HG03139 (cell line): Measurements from ENCODE around the gene SDF2.
"Not testable (repeated sequence)": the region's sequence is repeated elsewhere in the genome, so short reads cannot be mapped to it uniquely, and the experiment has no call there.

Experiments
- ATAC-seq: cut with Tn5 transposase; IDR thresholded peaks from one replicate; pipeline ENCODE4 v1.9.1; 2021; ENCODE audit not compliant: unreplicated experiment

Gene SDF2

GRCh38 chr17:28685366-28685765 is 23.7 kb upstream of the SDF2 start:
- no peak for ATAC-seq

DNA sequence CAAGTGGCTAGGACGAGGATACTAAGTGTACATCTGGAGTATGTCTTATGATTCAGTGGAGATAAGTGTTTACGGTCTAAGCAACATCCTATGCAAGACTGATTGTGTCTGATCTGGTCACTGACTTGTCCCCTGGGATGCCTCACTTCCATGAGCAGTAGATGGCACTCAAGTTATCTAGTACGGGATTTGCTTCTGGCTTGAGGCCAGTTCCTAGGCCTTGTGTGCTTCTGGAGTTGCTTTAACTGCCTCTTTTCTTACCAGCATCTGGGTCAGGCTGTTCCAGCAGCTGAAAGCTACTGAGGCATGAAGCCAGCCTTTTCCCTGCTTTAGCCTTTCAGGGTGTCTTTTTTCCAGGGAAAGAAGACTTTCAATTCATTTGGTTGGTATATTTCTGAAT is 23.3 kb upstream of the SDF2 start:
- ATAC-seq: no peak

- ATAC-seq: no peak
Observed at GRCh38 chr17:28682655-28683054, 20.9 kb upstream of the SDF2 start.

DNA sequence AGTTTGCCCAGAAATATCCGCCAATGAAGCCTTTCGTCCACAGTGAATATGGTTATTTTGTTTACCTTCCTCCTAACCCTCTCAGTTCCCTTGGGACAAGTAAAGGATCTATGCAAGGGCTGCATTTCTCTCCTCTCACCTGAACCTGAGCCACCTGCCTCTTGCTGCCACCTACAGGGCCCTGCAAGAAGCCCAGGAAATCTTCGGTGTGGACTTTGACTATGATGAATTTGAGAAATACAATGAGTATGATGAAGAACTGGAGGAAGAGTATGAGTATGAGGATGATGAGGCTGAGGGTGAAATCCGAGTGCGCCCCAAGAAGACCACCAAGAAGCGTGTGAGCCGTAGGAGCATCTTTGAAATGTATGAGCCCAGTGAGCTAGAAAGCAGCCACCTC is 14.3 kb upstream of the SDF2 start:
- ATAC-seq: no peak

DNA sequence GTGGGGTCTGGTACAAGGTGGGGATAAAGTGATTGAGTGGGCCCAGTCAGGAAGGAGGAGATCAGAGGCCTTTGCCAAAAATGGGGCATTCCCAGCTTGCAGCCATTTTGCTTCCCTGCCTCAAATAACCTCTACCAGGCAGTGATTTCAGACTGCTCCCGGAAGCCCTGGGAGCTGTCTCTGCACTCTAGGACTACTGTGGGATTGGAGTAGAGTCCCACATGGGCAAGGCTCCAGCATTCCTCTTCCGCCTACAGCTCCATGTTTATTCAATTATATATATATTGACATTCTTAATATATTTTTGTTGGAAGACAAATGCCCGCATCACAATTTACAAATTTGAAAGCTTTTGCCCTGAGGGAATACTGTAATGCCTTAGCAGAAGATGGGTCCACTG is 13.8 kb upstream of the SDF2 start:
- no peak for ATAC-seq

DNA sequence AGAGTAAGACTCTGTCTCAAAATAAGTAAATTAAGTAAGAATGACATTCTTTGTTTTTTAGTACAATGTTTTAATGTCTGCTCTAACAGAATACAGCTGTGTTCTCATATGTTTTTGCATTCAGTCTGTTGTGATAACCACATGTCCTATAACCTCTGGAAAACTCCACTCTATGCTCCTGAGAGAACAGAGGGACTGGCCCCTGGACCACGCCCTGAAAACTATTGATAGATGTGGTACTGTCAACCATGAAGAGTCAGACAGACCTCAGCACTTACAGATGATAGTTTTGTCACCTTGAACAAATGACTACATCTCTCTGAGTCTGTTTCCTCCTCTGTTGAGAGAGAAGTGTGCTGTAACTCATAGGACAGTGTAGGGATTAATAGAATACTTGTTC is 8.2 kb upstream of the SDF2 start:
- no peak for ATAC-seq

DNA sequence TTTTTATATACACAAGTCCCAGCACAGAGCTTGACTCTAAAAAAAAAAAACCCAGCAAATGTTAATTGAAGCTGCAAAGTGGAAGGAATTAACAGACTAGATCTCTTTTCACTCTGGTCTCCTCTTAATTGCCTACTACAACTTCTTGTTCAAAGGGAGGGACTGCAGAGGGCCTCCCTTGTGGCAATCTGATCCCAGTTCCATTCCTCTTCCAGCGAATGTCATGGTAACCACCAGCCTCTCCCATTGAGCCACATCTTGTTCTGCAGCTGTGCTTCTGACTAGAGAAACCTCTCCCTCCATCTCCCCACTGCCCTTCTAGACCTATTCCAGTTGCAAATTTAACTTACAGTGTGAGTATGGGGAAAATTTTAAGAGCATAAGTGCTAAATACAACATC is 6.2 kb upstream of the SDF2 start:
- no peak for ATAC-seq

GRCh38 chr17:28665994-28666393 is 4.3 kb upstream of the SDF2 start:
- ATAC-seq: no peak

- no peak for ATAC-seq
Observed at GRCh38 chr17:28663723-28664122, 2.0 kb upstream of the SDF2 start.

DNA sequence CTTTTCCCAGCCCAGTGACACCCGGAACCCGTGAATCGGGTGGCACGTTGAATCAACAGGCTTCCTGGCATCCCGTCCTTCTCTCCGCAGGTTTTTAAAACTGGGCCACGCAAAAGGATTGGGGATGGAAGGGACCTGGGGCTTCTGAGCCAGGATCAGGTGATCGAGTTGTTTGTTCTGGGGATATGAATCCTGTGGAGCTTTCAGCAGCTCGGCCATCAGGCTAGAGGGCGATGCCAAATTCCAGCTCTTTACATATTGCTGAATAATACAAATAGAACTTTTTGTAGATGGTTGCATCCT is 772 bp upstream of the SDF2 start:
- no peak for ATAC-seq

- ATAC-seq: not testable (repeated sequence)
Observed at GRCh38 chr17:28659497-28659881, 2.2 kb downstream of the SDF2 start.

DNA sequence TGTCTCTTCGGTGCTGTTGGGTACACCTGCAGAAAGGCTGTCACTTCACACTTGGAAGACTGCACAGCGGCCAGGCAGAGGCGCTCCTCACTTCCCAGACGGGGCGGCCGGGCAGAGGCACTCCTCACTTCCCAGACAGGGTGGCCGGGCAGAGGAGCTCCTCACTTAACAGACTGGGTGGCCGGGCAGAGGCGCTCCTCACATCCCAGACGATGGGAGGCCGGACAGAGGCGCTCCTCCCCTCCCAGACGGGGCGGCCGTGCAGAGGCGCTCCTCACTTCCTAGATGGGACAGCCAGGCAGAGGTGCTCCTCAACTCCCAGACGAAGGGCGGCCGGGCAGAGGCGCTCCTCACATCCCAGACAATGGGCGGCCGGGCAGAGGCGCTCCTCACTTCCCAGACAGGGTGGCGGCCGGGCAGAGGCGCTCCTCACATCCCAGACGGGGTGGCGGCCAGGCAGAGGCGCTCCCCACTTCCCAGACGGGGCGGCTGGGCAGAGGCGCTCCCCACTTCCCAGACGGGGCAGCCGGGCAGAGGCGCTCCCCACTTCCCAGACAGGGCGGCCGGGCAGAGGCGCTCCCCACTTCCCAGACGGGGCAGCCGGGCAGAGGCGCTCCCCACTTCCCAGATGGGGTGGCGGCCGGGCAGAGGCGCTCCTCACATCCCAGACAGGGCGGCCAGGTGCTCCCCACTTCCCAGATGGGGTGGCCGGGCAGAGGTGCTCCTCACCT is 2.8 kb downstream of the SDF2 start:
- not testable (repeated sequence) for ATAC-seq

- ATAC-seq: not testable (repeated sequence)
Observed at GRCh38 chr17:28658342-28658741, 3.4 kb downstream of the SDF2 start.

DNA sequence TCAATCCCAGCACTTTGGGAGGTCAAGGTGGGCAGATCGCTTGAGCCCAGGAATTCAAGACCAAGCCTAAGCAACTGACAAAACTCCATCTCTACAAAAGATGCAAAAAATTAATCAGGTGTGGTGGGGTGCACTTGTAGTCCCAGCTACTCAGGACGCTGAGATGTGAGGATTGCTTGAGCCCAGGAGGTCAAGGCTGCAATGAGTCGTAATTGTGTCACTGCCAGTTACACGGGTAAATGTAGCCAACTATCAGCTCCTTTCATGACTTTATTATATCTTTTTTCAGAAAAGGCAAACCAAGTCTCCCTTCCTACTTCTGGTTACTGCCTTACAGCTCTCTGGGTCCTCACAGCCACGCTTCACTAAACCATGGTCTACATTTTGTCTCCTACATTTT is 4.0 kb downstream of the SDF2 start:
- no peak for ATAC-seq

DNA sequence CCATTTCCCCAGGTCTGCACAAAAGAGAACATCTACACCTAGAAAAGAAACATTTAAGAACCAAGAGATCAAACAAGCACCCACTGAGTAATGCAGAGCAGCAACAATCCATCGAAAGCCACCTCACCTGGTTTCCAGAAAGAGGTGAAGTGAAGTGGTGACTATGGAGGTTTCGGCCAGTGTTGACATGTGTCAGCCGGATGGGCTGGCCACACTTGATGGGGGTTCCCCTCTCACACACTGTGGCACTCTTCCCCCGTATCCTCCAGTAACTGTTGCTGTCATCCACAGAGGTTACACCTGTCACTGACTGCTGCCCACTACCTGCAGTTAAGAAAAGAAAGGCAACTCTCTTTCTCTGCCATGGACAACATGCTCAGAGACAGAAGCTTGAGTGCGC is 6.5 kb downstream of the SDF2 start:
- no peak for ATAC-seq

- ATAC-seq: no peak
Observed at GRCh38 chr17:28648698-28649097, 13.0 kb downstream of the SDF2 start.

GRCh38 chr17:28646039-28646754 is 15.5 kb downstream of the SDF2 start:
- no peak for ATAC-seq

DNA sequence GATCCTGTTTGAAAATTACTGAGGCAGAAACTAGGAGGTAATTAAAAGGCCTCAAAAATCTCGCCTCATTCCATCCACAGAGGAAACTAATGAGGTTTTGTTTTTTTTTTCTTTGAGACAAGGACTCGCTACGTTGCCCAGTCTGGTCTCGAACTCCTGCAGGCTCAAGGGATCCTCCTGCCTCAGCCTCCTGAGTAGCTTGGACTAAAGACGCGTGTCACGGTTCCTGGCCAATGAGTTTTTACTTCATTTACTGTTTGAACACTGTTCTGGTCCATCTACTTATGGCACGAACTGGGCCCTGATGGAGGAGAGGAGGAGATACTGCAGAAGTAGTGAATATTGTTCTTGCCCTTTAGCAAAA is 16.1 kb downstream of the SDF2 start:
- no peak for ATAC-seq

DNA sequence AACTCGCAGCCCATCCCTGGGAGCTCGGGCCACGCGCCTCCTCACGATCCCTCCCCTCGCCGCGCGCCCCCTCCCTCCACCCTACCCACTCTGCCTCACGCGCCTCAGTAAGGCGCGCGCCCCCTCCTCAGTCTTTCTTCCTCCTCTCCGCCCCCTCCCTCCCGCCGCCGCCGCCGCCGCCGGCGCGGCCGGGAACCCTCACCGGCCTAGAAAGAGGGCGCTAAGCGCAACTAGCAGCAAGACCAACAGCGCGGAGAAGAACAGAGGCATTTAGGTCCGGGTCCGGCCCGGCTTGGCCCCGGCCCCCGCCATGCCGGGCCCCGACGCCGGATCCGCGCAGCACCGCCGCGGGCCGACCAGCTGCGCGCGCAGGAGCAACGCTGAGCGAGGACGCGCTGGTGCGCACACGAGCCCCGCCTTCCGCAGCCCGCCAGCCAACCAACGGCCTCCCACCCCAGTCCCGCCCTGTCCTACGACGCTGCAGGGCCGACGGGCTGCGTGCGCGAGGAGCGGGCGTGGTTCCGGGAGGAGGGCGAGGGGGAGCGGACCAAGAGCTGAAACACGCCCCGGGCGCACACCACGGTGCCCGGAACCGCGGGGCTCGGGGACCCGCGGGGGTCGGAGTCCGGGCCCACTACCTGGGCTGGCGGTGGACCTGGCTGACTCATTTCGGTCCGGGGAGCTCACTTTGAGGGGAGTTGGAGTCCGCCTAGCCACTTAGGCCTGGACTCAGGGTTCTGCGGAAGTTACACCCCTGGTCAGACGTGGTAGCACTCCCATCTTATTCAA is 16.7 kb downstream of the SDF2 start, which contains the start of gene BLTP2:
Gene BLTP2, minus strand, starts transcription at position 372 of the 789 bp plus-strand sequence. Its CDS starts 102 bp downstream, at position 270.
- peak; percentile 84 for ATAC-seq

DNA sequence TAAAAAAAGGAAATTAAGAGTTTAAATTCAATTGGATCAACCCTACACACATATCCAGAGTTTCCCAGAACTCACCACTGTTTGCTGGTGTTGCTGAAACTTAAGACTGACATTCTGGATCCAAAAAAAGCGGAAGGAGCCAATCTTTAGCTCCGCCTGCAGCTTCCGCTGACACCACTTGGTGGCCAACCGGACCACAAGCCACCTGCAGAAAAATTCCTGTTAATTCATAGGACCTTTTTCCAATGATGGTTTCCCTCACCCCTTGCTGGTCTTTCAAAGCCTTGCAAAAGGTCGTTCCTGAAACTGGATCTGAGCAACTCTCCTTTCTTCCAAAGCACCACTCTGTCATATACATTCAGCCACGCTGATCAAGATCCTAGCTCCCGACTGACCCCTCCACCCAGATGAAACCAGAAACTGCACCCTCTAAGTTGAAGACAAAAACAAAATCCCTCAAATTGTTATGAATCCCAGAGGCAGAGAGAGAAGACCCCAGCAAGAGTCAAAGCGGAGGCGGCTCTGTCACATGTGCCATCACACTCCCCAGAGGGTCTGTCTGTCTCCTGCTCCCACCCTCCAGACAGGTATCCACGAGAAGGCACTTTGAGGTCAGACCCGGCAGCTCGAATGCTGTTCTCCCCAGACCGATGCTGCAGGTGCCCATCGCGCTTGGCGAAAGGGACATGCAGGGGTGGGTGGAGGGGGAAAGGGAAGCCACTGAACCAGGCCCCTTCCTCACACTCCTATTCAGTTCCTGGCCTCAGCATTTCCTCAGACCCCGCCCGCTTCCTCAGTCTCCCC is 17.5 kb downstream of the SDF2 start:
- ATAC-seq: peak; percentile 6

DNA sequence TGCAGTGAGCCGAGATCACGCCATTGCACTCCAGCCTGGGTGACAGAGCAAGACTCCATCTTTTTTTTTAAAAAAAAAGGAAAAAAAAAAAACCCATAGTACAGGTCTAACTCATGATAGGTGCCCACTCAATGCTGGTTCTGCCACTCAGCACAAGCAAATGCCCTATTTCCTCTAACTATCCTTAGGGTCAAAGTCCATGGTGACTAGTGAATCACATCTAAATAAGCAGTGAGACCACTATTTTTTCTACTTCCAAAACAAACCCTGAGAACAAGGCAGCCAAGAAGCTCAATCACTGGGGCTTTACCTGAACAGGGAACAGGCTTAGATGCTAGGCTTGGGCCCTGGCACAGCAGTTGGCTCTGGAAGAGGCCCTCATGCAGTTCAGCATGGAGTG is 20.1 kb downstream of the SDF2 start:
- ATAC-seq: no peak
